Measurements from ENCODE around the gene AUTS2.

DNA sequence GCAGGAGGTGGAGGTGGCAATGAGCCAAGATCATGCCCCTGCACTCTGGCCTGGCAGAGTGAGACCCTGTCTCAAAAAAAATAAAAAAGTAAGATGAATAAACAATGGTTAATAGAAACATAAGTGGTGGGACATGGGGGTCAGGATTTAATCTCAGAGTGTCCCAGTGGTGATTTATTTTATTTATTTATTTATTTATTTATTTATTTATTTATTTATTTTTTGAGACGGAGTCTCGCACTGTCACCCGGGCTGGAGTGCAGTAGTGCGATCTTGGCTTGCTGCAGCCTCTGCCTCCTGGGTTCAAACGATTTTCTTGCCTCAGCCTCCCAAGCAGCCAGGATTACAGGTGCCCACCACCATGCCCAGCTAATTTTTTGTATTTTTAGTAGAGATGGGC, 1051.0 kb downstream of the AUTS2 start:
- TF ChIP-seq ZNF274 (IDR thresholded peaks at IDR 0.05; ENCODE audit: low read depth, low read length) (no peak), YY1 (IDR thresholded peaks at IDR 0.05; ENCODE audit: insufficient read depth, insufficient read length) (no peak), SUZ12 (IDR thresholded peaks at IDR 0.05; ENCODE audit: extremely low read depth, insufficient read depth, insufficient read length) (no peak)
